GM18951 (cell line): ENCODE results near the gene ARF6.

Experiments
- POLR2A ChIP-seq: IDR thresholded peaks from 4 replicates; pipeline ENCODE4 v1.6.1; 2011; ENCODE audit warnings: mild to moderate bottlenecking; ENCODE audit not compliant: insufficient read length, insufficient read depth; ENCODE audit errors: extremely low read depth
- in situ Hi-C: fragments of 300-500 bp; cut with MboI; formaldehyde crosslinking; loops from one replicate; pipeline ENCODE4 v1.12.0; 2022; ENCODE audit warnings: low sequenced_read_pairs, mixed read lengths, inconsistent platforms; ENCODE audit not compliant: unreplicated experiment

Gene ARF6

DNA sequence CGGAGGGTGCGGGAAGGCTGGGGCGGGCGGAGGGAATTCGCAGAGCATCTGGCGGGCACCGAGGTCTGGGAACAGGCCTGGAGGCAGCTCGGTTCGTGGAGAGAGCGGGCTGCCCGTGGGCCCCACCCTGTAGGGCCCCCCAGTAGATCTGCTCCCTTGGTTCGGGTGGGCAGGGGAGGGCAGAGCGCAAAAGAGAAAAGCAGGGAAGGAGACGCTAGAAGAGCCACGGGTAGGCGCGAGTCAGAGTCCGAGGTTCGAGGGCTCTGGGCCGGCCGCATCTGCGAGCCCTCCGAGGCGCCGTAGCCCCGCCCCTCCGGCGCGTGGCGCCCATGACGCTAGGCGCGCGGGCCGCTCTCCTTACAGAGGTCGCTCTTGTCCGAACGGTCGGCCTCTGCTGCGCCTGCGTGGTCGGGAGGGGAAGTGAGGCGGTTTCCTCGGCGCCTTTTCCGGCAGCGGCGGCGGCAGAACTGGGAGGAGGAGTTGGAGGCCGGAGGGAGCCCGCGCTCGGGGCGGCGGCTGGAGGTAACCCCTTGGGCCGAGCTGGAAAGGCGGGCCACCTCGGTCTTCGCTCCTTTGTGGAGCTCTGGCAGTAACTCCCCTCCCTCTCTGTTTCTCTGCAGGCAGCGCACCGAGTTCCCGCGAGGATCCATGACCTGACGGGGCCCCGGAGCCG is at the start of gene ARF6:
TSS of gene ARF6 (plus strand) at position 447 of the 673 bp plus-strand sequence. CDS start 655 bp downstream, outside the sequence.
- TF ChIP-seq POLR2A, result peak; percentile 94
- in situ Hi-C loops, result no loop called here

- TF ChIP-seq POLR2A, result no peak
- in situ Hi-C loops, result no loop called here
Measured at GRCh38 chr14:49849213-49849847, 43.6 kb upstream of the ARF6 start.

DNA sequence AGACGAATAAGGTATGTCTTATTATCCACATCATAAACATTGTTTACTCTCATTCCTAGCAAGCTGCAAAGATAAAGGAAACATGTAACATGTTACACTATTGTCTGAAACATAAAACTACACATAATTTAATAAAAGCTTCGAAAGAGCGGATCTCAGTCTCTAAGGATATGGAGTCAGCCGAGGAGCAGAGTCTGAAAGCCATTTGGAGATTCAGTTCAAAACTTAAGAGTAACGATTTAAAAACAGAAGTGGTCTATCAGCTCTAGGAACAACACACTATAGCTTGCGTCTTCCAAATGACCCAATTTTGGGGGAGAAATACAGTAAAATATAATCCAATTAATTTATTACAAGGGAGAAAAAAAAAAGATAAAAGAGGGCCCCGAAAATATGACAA is 41.1 kb upstream of the ARF6 start:
- in situ Hi-C loops, result loop anchor here (25.0 kb wide), 1 partner anchor 685 kb away; the partner anchor contains the start of gene MAP4K5
- TF ChIP-seq POLR2A, result no peak

DNA sequence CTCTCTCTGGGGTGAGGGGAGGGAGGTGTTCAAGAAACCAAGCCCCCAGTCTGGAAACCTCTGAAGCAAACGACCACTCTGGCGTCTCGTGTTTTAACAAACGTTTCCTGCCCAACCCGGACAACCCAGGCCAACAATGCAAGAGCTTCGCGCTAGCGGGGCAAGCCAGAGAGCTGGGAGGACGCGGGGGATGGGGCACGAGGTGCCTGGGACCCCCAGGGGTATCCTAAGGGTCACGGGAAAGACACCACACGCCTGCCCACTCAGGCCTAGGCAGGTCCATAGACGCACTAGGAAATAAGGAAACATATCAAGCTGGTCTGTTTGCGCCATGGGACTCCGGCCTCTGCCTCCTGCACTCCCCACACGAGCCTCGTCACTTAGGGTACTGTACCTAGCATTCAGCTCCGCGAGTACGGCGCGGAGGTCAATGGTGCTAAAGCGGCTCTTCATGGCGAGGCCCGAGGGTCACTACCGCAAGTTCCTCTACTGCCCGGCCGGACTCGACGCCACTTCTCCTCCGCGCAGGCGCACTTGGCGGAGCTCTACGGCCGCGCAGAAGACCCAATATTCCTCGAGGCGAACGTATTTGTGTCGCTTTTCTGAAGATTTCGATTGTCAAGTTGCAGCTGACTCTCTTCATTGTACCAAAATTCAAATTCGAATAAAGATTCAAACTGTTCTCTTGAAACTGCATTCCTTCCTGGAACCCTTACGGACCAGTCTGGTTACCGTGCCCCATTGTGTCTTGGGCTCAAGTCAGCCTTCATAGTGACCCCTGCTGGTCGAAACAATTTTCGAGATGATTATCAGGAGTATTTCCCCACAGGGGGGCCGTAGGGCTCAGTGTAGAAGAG is 40.4 kb upstream of the ARF6 start, which contains the start of gene NEMF:
TSS of gene NEMF (minus strand) at position 488 of the 857 bp plus-strand sequence. CDS start at position 453, 35 bp downstream.
- TF ChIP-seq POLR2A, result peak; percentile 82
- in situ Hi-C loops, result loop anchor here (25.0 kb wide), 1 partner anchor 685 kb away; the partner anchor contains the start of gene MAP4K5

DNA sequence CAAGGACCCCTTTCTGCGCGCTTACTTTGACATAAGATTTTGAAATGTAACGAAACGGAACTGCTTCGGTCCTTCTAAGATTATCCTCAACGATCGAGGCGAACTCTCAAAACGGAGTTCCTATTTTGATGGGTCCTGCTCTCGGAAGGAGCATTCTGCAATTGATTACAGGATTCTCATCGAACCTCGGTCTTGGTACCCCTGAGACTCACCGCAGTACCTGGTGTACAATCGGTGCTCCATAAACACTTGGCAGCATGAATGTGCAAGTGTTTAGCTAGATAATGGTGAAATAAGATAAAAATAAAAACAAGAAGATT is 39.8 kb upstream of the ARF6 start:
- no peak for TF ChIP-seq POLR2A
- in situ Hi-C loops, result loop anchor here (25.0 kb wide), 1 partner anchor 684 kb away; the partner anchor contains the start of gene MAP4K5

GRCh38 chr14:49853572-49854375 is 39.1 kb upstream of the ARF6 start:
- TF ChIP-seq POLR2A, result no peak
- in situ Hi-C loops, result loop anchor here (25.0 kb wide), 1 partner anchor 684 kb away; the partner anchor contains the start of gene MAP4K5

DNA sequence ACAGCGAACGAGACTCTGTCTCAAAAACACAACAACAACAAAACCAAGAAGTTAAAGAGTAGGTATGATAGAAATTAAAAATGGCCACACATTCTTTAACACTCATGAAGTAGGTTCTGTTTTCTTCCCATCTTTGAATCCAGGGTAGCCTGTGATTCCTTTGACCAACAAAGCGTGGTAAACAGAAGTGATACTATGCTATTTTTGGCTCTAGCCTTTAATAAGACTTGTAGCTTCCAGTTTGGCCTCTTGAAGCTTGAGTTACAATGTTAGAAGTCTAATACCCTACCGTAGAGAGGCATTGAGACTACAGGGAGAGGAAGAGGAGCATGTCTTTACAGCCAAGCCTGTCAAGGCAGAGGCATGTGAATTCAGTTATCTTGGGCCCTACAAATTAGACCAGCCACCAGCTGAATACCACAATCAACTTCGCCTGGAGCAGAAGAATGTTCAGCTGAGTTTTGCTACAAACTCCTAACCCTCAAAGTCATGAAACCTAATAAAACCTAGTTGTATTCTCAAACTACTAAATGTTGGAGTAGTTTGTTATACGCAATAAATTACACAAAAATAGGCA is 35.4 kb upstream of the ARF6 start:
- in situ Hi-C loops, result loop anchor here (25.0 kb wide), 1 partner anchor 680 kb away; the partner anchor contains the start of gene MAP4K5
- no peak for TF ChIP-seq POLR2A

DNA sequence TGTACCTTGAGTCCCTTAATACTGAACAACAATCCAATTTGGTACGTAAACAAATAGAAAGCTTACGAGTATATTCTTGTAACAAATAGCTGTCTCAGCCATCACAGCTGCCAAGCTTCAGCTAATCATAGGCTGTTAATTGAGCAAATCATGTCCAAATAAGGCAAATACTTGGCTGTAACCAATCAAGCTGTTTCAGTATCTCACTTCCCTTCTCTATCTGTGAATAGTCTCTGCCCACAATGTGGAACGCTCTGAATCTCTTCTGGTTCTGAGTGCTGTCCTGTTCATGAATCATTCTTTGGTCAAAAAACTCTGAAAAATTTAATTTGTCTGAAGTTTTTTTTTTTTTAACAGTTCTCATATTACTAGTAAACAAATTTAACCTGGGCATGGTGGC is 34.5 kb upstream of the ARF6 start:
- in situ Hi-C loops, result loop anchor here (25.0 kb wide), 1 partner anchor 679 kb away; the partner anchor contains the start of gene MAP4K5
- no peak for TF ChIP-seq POLR2A

DNA sequence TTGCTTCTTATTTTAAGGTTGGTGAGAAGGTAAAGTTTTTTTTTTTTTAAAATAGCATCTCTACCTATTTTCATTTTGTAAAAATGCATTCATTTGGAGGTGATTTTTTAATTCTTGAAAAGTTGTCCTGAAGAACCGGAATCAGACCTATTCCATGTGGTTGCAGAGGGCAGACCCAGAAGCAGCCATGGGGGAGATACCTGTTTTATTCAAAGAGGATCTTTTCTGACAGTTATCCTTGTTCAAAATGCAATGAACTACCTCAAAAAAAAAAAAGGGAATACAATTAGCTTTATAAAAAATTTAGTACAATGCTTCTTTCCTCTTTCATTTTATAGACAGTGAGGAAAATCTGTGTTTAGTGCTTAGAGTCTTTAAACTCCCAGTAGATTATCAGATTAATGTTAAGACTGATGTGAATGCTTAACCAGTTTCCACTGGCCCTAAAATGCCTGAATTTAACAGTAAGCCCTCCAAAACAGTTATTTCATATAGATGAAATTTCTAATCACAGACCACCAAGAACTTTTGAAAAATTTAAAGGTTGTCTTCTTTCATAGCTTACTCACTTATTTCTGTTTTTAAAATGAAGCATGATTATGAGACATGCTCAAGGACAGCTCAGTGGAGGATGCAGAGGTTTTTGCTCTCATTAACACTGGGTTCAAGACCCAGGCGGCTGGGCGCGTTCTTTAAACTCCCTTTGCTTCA is 31.7 kb upstream of the ARF6 start:
- TF ChIP-seq POLR2A, result no peak
- in situ Hi-C loops, result loop anchor here (25.0 kb wide), 1 partner anchor 676 kb away; the partner anchor contains the start of gene MAP4K5

DNA sequence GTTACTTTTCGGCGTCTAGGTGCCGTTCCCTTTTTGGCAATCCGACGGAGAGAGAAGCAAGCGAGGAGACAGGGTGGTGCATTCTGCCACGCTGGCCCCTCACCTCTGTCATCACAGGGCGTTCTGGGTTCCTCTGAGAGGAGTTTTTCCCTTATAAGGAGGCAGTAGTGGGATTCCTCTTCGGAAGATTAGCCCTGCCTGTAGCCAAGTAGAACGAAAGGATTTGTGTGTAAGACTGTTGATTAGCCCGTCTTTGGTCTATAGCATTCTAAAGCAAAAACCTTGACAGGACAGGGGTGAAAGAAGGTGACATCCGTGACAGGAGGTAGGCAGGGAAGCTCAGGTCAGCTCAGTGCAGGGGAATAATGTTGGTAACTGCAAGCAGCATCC is 31.2 kb upstream of the ARF6 start:
- peak; percentile 40 for TF ChIP-seq POLR2A
- in situ Hi-C loops, result loop anchor here (25.0 kb wide), 1 partner anchor 676 kb away; the partner anchor contains the start of gene MAP4K5

DNA sequence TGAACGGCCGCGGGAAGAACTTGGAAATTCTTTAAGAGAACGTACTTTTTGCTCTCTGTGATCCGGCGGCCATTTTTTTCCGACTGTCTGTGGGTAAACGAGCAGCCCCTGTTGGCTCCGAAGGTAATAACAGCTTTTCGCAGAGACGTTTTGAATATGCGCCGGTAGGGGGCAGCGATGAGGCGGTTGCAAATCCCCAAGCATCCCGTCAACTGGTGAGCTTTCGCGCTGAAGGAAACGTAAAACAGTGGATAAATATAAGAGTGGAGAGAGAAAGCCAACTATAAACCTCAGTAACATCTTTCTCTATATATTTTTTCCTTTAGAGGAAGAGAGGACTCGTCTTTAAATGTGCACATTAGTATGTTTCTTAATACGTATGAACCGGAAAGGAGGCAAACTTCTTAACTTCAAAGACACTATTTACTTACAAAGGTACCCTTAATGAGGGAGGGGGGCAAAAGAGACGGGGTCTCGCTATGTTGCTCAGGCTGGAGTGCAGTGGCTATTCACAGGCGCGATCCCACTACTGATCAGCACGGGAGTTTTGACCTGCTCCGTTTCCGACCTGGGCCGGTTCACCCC is 30.7 kb upstream of the ARF6 start:
- TF ChIP-seq POLR2A, result no peak
- in situ Hi-C loops, result loop anchor here (25.0 kb wide), 1 partner anchor 675 kb away; the partner anchor contains the start of gene MAP4K5
